Loucy (cell line): ENCODE results near the gene CSNK1G2.

Experiments
- H2AFZ ChIP-seq: fragments of 200-600 bp; sonication (generic); 2 replicates; pipeline ENCODE4 v1.6.0; 2016; ENCODE audit warnings: antibody characterized with exemption, mild to moderate bottlenecking, low read length, moderate library complexity
- H3F3A ChIP-seq: fragments of 200-600 bp; 2 replicates; pipeline ENCODE4 v1.6.0; 2016; ENCODE audit warnings: antibody characterized with exemption, low read depth, mild to moderate bottlenecking
- H3K27me3 ChIP-seq: fragments of 200-600 bp; sonication (generic); 2 replicates; pipeline ENCODE4 v1.6.1; 2014; ENCODE audit warnings: low read length, mild to moderate bottlenecking; ENCODE audit not compliant: insufficient read depth, poor library complexity, severe bottlenecking
- H3K36me3 ChIP-seq: fragments of 200-600 bp; sonication (generic); 2 replicates; pipeline ENCODE4 v1.6.1; 2016; ENCODE audit warnings: low read length; ENCODE audit not compliant: insufficient read depth
- H3K4me1 ChIP-seq: fragments of 200-600 bp; sonication (generic); 2 replicates; pipeline ENCODE4 v1.5.1; 2014; ENCODE audit warnings: low read length, mild to moderate bottlenecking; ENCODE audit not compliant: insufficient read depth, poor library complexity, severe bottlenecking
- H3K4me2 ChIP-seq: fragments of 200-600 bp; sonication (generic); 2 replicates; pipeline ENCODE4 v1.6.0; 2014; ENCODE audit warnings: antibody characterized with exemption, low read length, low read depth, mild to moderate bottlenecking; ENCODE audit not compliant: poor library complexity, severe bottlenecking
- H3K4me3 ChIP-seq: fragments of 200-600 bp; sonication (generic); 2 replicates; pipeline ENCODE4 v1.5.1; 2014; ENCODE audit warnings: low read length, mild to moderate bottlenecking, mixed read lengths; ENCODE audit not compliant: poor library complexity, severe bottlenecking
- H3K79me2 ChIP-seq: fragments of 200-600 bp; sonication (generic); 2 replicates; pipeline ENCODE4 v1.6.1; 2014; ENCODE audit warnings: low read length; ENCODE audit not compliant: insufficient read depth
- H3K9ac ChIP-seq: fragments of 200-600 bp; sonication (generic); 2 replicates; pipeline ENCODE4 v1.6.0; 2014; ENCODE audit warnings: mild to moderate bottlenecking, low read depth, low read length, moderate library complexity; ENCODE audit not compliant: poor library complexity, severe bottlenecking
- H3K9me2 ChIP-seq: fragments of 200-600 bp; sonication (generic); replicated peaks from 2 replicates; pipeline ENCODE4 v1.6.1; 2016; ENCODE audit warnings: low read depth, low read length, mixed read lengths
- H3K9me3 ChIP-seq: fragments of 200-600 bp; sonication (generic); 2 replicates; pipeline ENCODE4 v1.6.1; 2014; ENCODE audit warnings: mild to moderate bottlenecking, antibody characterized with exemption, low read length, low read depth; ENCODE audit not compliant: insufficient read depth
- H4K20me1 ChIP-seq: fragments of 200-600 bp; sonication (generic); 2 replicates; pipeline ENCODE4 v1.6.0; 2014; ENCODE audit warnings: antibody characterized with exemption, low read length, mild to moderate bottlenecking; ENCODE audit not compliant: insufficient read depth, poor library complexity, severe bottlenecking
- EZH2phosphoT487 ChIP-seq: fragments of 200-600 bp; IDR thresholded peaks from 2 replicates; pipeline ENCODE4 v1.6.1; 2018; ENCODE audit warnings: antibody characterized with exemption, mild to moderate bottlenecking, moderate library complexity, borderline replicate concordance
- TF ChIP-seq, protein P1 (sequence below): fragments of 200-600 bp; sonication (generic); conservative IDR thresholded peaks from 2 replicates; pipeline ENCODE4 v1.5.1; 2014; ENCODE audit warnings: mild to moderate bottlenecking, antibody characterized with exemption, low read length

CSNK1G2 gene

DNA sequence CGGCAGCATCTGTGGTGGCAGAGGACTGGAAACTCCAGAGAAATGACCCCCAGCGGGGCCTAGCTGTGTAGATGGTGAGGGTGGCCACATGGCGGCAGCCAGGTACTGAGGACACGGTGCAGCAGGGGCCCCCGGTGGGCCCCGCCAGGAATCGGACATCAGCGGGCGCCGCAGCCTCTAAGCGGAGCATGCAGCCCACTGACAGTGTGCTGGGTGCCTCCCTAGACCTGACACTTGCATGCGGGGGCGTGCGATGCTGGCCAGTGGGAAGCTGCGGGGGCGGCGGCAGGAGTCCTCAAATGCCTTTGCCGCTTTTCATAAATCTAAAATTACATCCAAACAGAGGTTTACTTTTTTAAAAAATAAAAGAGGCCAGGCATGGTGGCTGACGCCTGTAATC is 19.6 kb upstream of the CSNK1G2 start:
- Histone ChIP-seq H3K9me3 (no peaks in the 10 kb centered on the region), H3K4me1 (no peaks in the 10 kb centered on the region), H3K9me2 (no peaks in the 10 kb centered on the region), H3K27me3 (no peaks in the 10 kb centered on the region), H3K79me2 (no peaks in the 10 kb centered on the region), H3K36me3 (peaks cover 4% of the 10 kb centered on the region; the same call in 1 of the 2 replicates), H3K4me3 (no peak overlapping the region), H3K4me2 (no peak overlapping the region), H4K20me1 (no peaks in the 10 kb centered on the region), H3K9ac (no peak overlapping the region), H2AFZ (no peak overlapping the region), H3F3A (no peaks in the 10 kb centered on the region)
- no peak for TF ChIP-seq EZH2phosphoT487
- TF ChIP-seq, protein P1, sequence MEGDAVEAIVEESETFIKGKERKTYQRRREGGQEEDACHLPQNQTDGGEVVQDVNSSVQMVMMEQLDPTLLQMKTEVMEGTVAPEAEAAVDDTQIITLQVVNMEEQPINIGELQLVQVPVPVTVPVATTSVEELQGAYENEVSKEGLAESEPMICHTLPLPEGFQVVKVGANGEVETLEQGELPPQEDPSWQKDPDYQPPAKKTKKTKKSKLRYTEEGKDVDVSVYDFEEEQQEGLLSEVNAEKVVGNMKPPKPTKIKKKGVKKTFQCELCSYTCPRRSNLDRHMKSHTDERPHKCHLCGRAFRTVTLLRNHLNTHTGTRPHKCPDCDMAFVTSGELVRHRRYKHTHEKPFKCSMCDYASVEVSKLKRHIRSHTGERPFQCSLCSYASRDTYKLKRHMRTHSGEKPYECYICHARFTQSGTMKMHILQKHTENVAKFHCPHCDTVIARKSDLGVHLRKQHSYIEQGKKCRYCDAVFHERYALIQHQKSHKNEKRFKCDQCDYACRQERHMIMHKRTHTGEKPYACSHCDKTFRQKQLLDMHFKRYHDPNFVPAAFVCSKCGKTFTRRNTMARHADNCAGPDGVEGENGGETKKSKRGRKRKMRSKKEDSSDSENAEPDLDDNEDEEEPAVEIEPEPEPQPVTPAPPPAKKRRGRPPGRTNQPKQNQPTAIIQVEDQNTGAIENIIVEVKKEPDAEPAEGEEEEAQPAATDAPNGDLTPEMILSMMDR, result no peak

GRCh38 chr19:1921825-1922224 is 19.1 kb upstream of the CSNK1G2 start:
- Histone ChIP-seq H3K27me3 (no peaks in the 10 kb centered on the region), H3K4me1 (no peaks in the 10 kb centered on the region), H3K9me3 (no peaks in the 10 kb centered on the region), H3F3A (no peaks in the 10 kb centered on the region), H3K4me3 (no peak overlapping the region), H3K9me2 (no peaks in the 10 kb centered on the region), H3K4me2 (no peak overlapping the region), H3K79me2 (no peaks in the 10 kb centered on the region), H3K36me3 (peaks cover 4% of the 10 kb centered on the region; the same call in 1 of the 2 replicates), H3K9ac (no peak overlapping the region), H2AFZ (no peak overlapping the region), H4K20me1 (no peaks in the 10 kb centered on the region)
- TF ChIP-seq, protein P1, result no peak
- no peak for TF ChIP-seq EZH2phosphoT487

DNA sequence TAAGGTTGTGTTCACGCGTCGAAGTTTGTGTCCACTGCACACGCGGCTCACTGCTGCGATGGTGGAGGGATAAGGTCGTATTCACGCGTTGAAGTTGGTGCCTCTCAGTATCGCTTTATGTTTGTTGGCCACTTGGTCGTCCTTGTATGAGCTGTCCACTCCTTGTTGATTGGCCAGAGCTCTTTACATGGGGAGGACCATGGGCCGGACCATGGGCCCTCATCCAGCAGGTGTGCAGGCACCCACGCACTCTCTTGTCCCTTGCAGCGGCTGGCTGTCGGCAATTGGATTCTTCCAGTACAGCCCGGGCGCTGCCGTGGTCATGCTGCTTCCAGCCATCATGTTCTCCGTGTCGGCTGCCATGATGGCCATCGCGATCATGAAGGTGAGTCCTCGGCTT is 18.2 kb upstream of the CSNK1G2 start:
- no peaks in the 10 kb centered on the region for H3K9me3 ChIP-seq
- H3K4me1 ChIP-seq, result no peaks in the 10 kb centered on the region
- no peak for TF ChIP-seq EZH2phosphoT487
- TF ChIP-seq, protein P1, result no peak
- no peaks in the 10 kb centered on the region for H3F3A ChIP-seq
- H3K9me2 ChIP-seq, result no peaks in the 10 kb centered on the region
- H3K27me3 ChIP-seq, result no peaks in the 10 kb centered on the region
- H3K4me2 ChIP-seq, result no peak overlapping the region
- no peak overlapping the region for H2AFZ ChIP-seq
- no peaks in the 10 kb centered on the region for H4K20me1 ChIP-seq
- no peak overlapping the region for H3K9ac ChIP-seq
- H3K36me3 ChIP-seq, result peaks cover 4% of the 10 kb centered on the region; the same call in 1 of the 2 replicates
- no peaks in the 10 kb centered on the region for H3K79me2 ChIP-seq
- H3K4me3 ChIP-seq, result no peak overlapping the region
